ENCODE results near the gene BRF1. TPM values are rescaled to one million over a fixed set of nuclear protein-coding genes. Genes with fewer than 3 reads are reported as not detected.

BRF1 gene
- total and polyA plus RNA-seq, 2 of the 8 experiments (the other 6 are each of a cell fraction or from before 2014, with no cell fraction given): 7.7 to 18.3 TPM

DNA sequence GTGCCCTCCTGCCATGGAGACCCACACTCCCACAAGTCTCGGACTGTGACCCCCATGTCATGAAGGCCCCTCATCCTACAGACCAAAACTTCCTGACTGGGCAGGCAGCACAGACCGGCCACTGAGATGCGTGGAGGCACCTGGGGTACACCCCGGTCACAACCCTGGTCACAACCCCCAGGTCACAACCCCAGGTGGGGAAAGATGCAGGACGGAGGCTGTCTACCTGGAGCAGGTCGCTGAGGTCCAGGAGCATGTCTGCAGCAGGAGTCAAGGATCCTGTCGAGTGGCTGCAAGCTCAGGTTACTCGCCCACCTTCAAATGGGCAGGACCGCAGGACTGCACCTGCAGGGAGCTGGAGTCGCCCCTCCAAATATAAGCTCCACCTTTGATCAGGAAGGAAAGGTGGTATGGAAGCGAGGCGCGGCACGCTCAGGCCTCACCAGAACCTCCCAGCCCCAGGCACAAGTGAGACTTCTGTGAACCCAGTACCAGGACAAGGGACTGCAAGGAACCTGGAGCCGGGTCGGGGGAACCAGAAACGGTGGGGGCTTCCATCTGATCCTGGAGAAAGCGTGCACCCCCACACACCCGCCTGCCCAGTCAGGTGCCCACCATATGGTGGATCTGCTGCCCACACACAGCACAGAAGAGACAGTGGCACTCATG, 44.4 kb downstream of the BRF1 start:
- no peak for DNase-seq (ENCODE audit: low read depth in 1 of 2, low spot score in 2 of 2)
- CTCF ChIA-PET (ENCODE audit: partially characterized antibody): interaction anchor here (1.0 to 1.2 kb wide), 2 partner anchors 11 to 38 kb away, joined by 3 read pairs; no protein-coding TSS in a partner anchor
- no peak overlapping the region for H3K27ac ChIP-seq (ENCODE audit: low read depth, low read length)
- H2BK20ac ChIP-seq (ENCODE audit: low read length): no peak overlapping the region
- no peak overlapping the region for H3K9ac ChIP-seq (replicated peaks in 1 of 4; ENCODE audit: extremely low read depth in 1 of 4, low read depth in 3 of 4, low read length in 3 of 4)
- H2AFZ ChIP-seq (ENCODE audit: low read length): no peak overlapping the region
- 90% methylated on average over 19 of the region's 19 CpGs; no CpG with 5 or more reads in 1 of the 2 experiments for WGBS, 2 experiments (ENCODE audit: extremely low coverage in 1 of 2, insufficient coverage in 1 of 2, insufficient read length in 1 of 2, insufficient replicate concordance in 2 of 2, low coverage in 1 of 2, low lambda C conversion rate in 2 of 2, missing lambda C conversion rate in 1 of 2)
- H3K23me2 ChIP-seq (ENCODE audit: low read depth, low read length): no peaks in the 10 kb centered on the region
- H4K8ac ChIP-seq (ENCODE audit: extremely low read depth, insufficient read depth, low read length): no peak overlapping the region; the same call in 1 of the 2 replicates
- H3K36me3 ChIP-seq (ENCODE audit: control insufficient read depth in 2 of 4, insufficient read depth in 4 of 4, low read length in 3 of 4): no peaks in the 10 kb centered on the region; a peak in 1 of 8 replicates
- no peak overlapping the region for H3K14ac ChIP-seq (ENCODE audit: insufficient read length)
- H2BK15ac ChIP-seq (ENCODE audit: low read length): no peak overlapping the region
- H3K9me3 ChIP-seq (ENCODE audit: insufficient read depth in 2 of 2, low read depth in 1 of 2, low read length in 1 of 2): no peaks in the 10 kb centered on the region
- no peak overlapping the region for H3K23ac ChIP-seq (ENCODE audit: insufficient read length)
- no peak overlapping the region for H3K18ac ChIP-seq (ENCODE audit: extremely low read depth, low read length)
- no peak overlapping the region for H3K56ac ChIP-seq (replicated peaks; ENCODE audit: insufficient read length, low read depth, low read length)
- no peak overlapping the region for H3K4ac ChIP-seq (replicated peaks; ENCODE audit: insufficient read length, low read depth, low read length)
- no peaks in the 10 kb centered on the region; a peak in 1 of 7 replicates for H3K4me1 ChIP-seq (replicated peaks in 1 of 4; ENCODE audit: control insufficient read depth in 3 of 4, insufficient read depth in 4 of 4, low read length in 3 of 4)
- no peak overlapping the region for H4K5ac ChIP-seq (ENCODE audit: insufficient read length, low read depth, low read length)
- no peaks in the 10 kb centered on the region for H3K79me2 ChIP-seq (ENCODE audit: control insufficient read depth in 1 of 2, insufficient read depth in 2 of 2, low read length in 2 of 2)
- H4K91ac ChIP-seq (replicated peaks; ENCODE audit: insufficient read length, low read length): no peak overlapping the region
- POLR2A ChIA-PET (ENCODE audit: partially characterized antibody): no interaction called here
- no peak for FAIRE-seq
- no peaks in the 10 kb centered on the region; the same call in none of the 2 replicates for H3K79me1 ChIP-seq (ENCODE audit: low read depth, low read length)
- H2BK120ac ChIP-seq (replicated peaks; ENCODE audit: low read depth, low read length): no peak overlapping the region
- no peak overlapping the region for H3K4me2 ChIP-seq (ENCODE audit: insufficient read depth in 1 of 2, low read depth in 2 of 2, low read length in 2 of 2)
- H3K27me3 ChIP-seq (replicated peaks in 1 of 4; ENCODE audit: control insufficient read depth in 3 of 4, extremely low read depth in 1 of 4, insufficient read depth in 3 of 4, low read length in 3 of 4): no peaks in the 10 kb centered on the region
- no peak overlapping the region for H3K4me3 ChIP-seq (ENCODE audit: extremely low read depth in 1 of 4, insufficient read depth in 2 of 4, low read depth in 3 of 4, low read length in 4 of 4)
- peaks cover 2 to 4% of the 10 kb centered on the region in 2 experiments for H4K20me1 ChIP-seq (replicated peaks in 1 of 2; ENCODE audit: control insufficient read depth in 1 of 2, insufficient read depth in 2 of 2, low read length in 2 of 2)
- no peak overlapping the region for H2AK5ac ChIP-seq (ENCODE audit: low read depth, low read length)
- no peak overlapping the region for H2BK5ac ChIP-seq (ENCODE audit: low read depth, low read length)
- H2BK12ac ChIP-seq (ENCODE audit: low read depth, low read length): no peak overlapping the region
- TF ChIP-seq CTBP2 (IDR thresholded peaks at IDR 0.05; ENCODE audit: borderline replicate concordance, insufficient read depth, insufficient read length, low read length) (no peak), RBBP5 (IDR thresholded peaks at IDR 0.05; ENCODE audit: borderline replicate concordance, low read depth, low read length) (no peak), SIRT6 (IDR thresholded peaks at IDR 0.05; ENCODE audit: low read length) (no peak), FOSL1 (IDR thresholded peaks at IDR 0.05; ENCODE audit: insufficient read depth, low read depth, low read length) (no peak), SUZ12 (IDR thresholded peaks at IDR 0.05; ENCODE audit: low read length) (no peak), GABPA (IDR thresholded peaks at IDR 0.05; ENCODE audit: borderline replicate concordance, insufficient read depth, low read length) (no peak), CEBPB (IDR thresholded peaks at IDR 0.05; ENCODE audit: low read depth, low read length) (no peak), EP300 (IDR thresholded peaks at IDR 0.05; ENCODE audit: borderline replicate concordance in 1 of 2, low read depth in 2 of 2, low read length in 2 of 2) (no peak), SIN3A (conservative IDR thresholded peaks at IDR 0.05 in 1 of 2, IDR thresholded peaks at IDR 0.05 in 1 of 2; ENCODE audit: low read depth in 1 of 2, low read length in 2 of 2) (no peak)
- TF ChIP-seq, protein P1, sequence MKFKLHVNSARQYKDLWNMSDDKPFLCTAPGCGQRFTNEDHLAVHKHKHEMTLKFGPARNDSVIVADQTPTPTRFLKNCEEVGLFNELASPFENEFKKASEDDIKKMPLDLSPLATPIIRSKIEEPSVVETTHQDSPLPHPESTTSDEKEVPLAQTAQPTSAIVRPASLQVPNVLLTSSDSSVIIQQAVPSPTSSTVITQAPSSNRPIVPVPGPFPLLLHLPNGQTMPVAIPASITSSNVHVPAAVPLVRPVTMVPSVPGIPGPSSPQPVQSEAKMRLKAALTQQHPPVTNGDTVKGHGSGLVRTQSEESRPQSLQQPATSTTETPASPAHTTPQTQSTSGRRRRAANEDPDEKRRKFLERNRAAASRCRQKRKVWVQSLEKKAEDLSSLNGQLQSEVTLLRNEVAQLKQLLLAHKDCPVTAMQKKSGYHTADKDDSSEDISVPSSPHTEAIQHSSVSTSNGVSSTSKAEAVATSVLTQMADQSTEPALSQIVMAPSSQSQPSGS (IDR thresholded peaks at IDR 0.05; ENCODE audit: low read length): no peak
